GM20000 (cell line): ENCODE data around the gene HAGHL.

Experiments used
- DNase-seq: peaks from one replicate; pipeline ENCODE4 v3.0.0; 2012; ENCODE audit warnings: low spot score
- CTCF ChIP-seq: IDR thresholded peaks from 2 replicates; pipeline ENCODE4 v1.5.1; 2012; ENCODE audit warnings: mild to moderate bottlenecking, control low read depth; ENCODE audit errors: extremely low read depth, missing control alignments

HAGHL gene

GRCh38 chr16:700684-701584 lies 26.0 kb upstream of the HAGHL start:
- DNase-seq, result peak; percentile 77
- no peak for TF ChIP-seq CTCF

- no peak for DNase-seq
- no peak for TF ChIP-seq CTCF
These were observed 24.6 kb upstream of the HAGHL start for GRCh38 chr16:702341-702740.

DNA sequence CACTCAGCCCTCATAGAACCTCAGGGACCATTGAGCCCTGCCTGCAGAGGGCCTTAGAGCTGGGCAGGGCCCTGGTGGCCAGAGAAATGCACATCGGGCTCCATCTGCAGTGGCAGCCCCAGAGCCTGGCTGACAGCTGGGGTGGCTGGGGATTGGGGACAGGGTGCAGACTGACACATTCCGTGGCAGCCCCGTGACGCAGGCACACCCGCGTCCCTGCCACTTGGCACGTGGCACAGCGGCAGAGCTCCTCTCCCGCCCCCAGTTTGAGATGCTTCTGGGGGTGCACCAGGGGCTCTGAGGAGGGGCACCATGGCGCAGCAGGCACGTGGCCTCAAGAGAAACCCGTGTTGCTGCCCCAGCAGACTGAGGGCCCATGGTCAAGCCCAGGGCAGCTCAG lies 23.5 kb upstream of the HAGHL start:
- no peak for TF ChIP-seq CTCF
- DNase-seq, result no peak

- TF ChIP-seq CTCF, result no peak
- no peak for DNase-seq
These were observed 22.9 kb upstream of the HAGHL start for GRCh38 chr16:704047-704446.

DNA sequence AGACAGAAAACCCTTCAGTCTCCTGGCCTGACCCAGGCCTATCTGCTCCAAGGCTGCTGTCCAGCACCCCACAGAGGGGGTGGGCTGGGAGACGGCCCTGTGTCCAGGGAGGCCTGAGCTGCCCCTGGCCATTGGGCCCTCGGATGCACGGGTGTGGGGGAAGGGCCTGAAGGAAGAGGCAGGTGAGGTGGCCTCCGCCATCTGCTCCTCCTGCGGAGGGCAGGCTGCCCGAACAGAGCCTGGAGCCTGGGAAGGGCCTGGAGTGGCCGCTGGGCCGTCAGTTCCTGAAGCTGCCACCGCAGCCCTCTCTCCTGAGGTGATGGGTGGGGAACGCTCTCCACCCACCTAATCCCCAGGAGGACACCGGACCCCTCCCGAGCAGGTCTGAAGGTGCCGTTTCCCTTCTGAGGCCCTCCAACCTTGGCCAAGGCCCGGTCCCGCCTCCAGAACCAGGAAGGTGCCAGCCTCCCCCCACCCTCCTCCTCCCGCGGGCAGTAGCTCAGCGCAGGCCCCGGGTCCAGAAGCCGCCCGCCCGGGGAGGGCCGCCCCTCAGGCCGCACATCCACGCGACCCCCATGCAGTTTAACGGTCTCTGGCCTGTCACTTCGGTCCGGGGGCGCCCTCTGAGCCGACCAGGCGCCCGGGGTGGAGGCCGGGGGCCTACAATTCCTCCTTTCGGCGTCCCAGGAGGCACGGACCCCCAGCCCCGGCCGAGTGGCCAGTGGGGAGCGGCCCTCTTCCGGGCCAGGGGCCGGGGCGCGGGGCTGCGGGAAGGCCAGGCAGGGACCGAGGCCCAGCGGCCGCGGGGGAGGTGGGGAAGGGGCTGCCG lies 22.1 kb upstream of the HAGHL start:
- DNase-seq, result no peak
- TF ChIP-seq CTCF, result no peak

GRCh38 chr16:705431-706188 lies 21.3 kb upstream of the HAGHL start, which contains the start of gene FBXL16:
TSS of gene FBXL16 (minus strand) at chr16:705801. CDS start at chr16:697405, 8,396 bp downstream.
- TF ChIP-seq CTCF, result no peak
- DNase-seq, result no peak
